ENCODE data around the gene LCE3A. TPM values are rescaled to one million over a fixed set of nuclear protein-coding genes. Genes with fewer than 3 reads are reported as not detected.
"Not testable (repeated sequence)": the region's sequence is repeated elsewhere in the genome, so short reads cannot be mapped to it uniquely, and the experiment has no call there.

LCE3A gene
- total RNA-seq (2014; rRNA removed; shearing (Covaris generic)): not detected in 2 replicates
- not detected in 2 replicates for polyA plus RNA-seq (2015; cell fraction: cytosol; rRNA removed)
- polyA plus RNA-seq (2015; cell fraction: nucleus; rRNA removed): not detected in 2 replicates

- DNase-seq (ENCODE audit: low read depth): peak; percentile 85
Observed at GRCh38 chr1:152622803-152623202, at the start of gene LCE3A. LCE3A (minus strand) TSS chr1:152623103; CDS start chr1:152623103, 0 bp downstream.

GRCh38 chr1:152667648-152668047 is 44.7 kb upstream of the LCE3A start:
- DNase-seq (ENCODE audit: low read depth): no peak

- DNase-seq (ENCODE audit: low read depth): not testable (repeated sequence)
Observed at GRCh38 chr1:152666171-152666570, 43.3 kb upstream of the LCE3A start.

GRCh38 chr1:152663098-152663497 is 40.2 kb upstream of the LCE3A start, which contains the start of gene LCE2D:
LCE2D (plus strand) TSS chr1:152663380; CDS start chr1:152664106, 726 bp downstream.
- no peak for DNase-seq (ENCODE audit: low read depth)

GRCh38 chr1:152658649-152659048 is 35.7 kb upstream of the LCE3A start:
- no peak for DNase-seq (ENCODE audit: low read depth)

- DNase-seq (ENCODE audit: low read depth): no peak
Observed at GRCh38 chr1:152657677-152658076, 34.8 kb upstream of the LCE3A start.

GRCh38 chr1:152656459-152656858 is 33.6 kb upstream of the LCE3A start:
- DNase-seq (ENCODE audit: low read depth): no peak

GRCh38 chr1:152654110-152654509 is 31.2 kb upstream of the LCE3A start:
- DNase-seq (ENCODE audit: low read depth): peak; percentile 75

- DNase-seq (ENCODE audit: low read depth): no peak
Observed at GRCh38 chr1:152646656-152647055, 23.8 kb upstream of the LCE3A start.

- DNase-seq (ENCODE audit: low read depth): no peak
Observed at GRCh38 chr1:152645146-152645545, 22.2 kb upstream of the LCE3A start.

GRCh38 chr1:152643945-152644344 is 21.0 kb upstream of the LCE3A start:
- no peak for DNase-seq (ENCODE audit: low read depth)

- DNase-seq (ENCODE audit: low read depth): no peak
Observed at GRCh38 chr1:152640351-152640750, 17.4 kb upstream of the LCE3A start.

- DNase-seq (ENCODE audit: low read depth): no peak
Observed at GRCh38 chr1:152630596-152630995, 7.7 kb upstream of the LCE3A start.

- DNase-seq (ENCODE audit: low read depth): no peak
Observed at GRCh38 chr1:152626744-152627143, 3.8 kb upstream of the LCE3A start.

GRCh38 chr1:152623203-152623844 is 421 bp upstream of the LCE3A start:
- no peak for DNase-seq (ENCODE audit: low read depth)

GRCh38 chr1:152621993-152622392 is 910 bp downstream of the LCE3A start:
- no peak for DNase-seq (ENCODE audit: low read depth)

GRCh38 chr1:152613511-152613910 is 9.4 kb downstream of the LCE3A start, which contains the start of gene LCE3B:
LCE3B (plus strand) TSS chr1:152613811; CDS start chr1:152613811, 0 bp downstream.
- DNase-seq (ENCODE audit: low read depth): no peak

- DNase-seq (ENCODE audit: low read depth): no peak
Observed at GRCh38 chr1:152599934-152600333, 23.0 kb downstream of the LCE3A start, which contains the start of gene LCE3C. LCE3C (plus strand) TSS chr1:152600234; CDS start chr1:152600732, 498 bp downstream.

GRCh38 chr1:152596986-152597385 is 25.9 kb downstream of the LCE3A start:
- no peak for DNase-seq (ENCODE audit: low read depth)

- DNase-seq (ENCODE audit: low read depth): no peak
Observed at GRCh38 chr1:152585586-152585985, 37.3 kb downstream of the LCE3A start.

- peak; percentile 75 for DNase-seq (ENCODE audit: low read depth)
Observed at GRCh38 chr1:152582647-152583046, 40.3 kb downstream of the LCE3A start.

GRCh38 chr1:152580433-152580832 is 42.5 kb downstream of the LCE3A start, which contains the start of gene LCE3D:
LCE3D (minus strand) TSS chr1:152580516; CDS start chr1:152579936, 580 bp downstream.
- no peak for DNase-seq (ENCODE audit: low read depth)

- DNase-seq (ENCODE audit: low read depth): not testable (repeated sequence)
Observed at GRCh38 chr1:152579526-152579925, 43.4 kb downstream of the LCE3A start.
